ENCODE measurements around the gene EZH1.

GRCh38 chr17:42767512-42767911 is 22.7 kb upstream of the EZH1 start:
- no peak for TF ChIP-seq CTCF (IDR thresholded peaks at IDR 0.05)
- no peak for TF ChIP-seq POLR2A (IDR thresholded peaks at IDR 0.05)

All from uterus (tissue), 2 donors.